Uterus (tissue), 4 donors: Measurements from ENCODE around the gene PYHIN1. TPM values are rescaled to one million over a fixed set of nuclear protein-coding genes. Genes with fewer than 3 reads are reported as not detected.

Source experiments
- DNase-seq, 2 donors: peaks; one replicate each; pipeline ENCODE4 v3.0.0-alpha.2; 2019 to 2020
- H3K27ac ChIP-seq, 2 donors: fragments of 200-600 bp; sonication (generic); 1 replicate in 1 of 2; 2 replicates in 1 of 2; pipeline ENCODE4 v1.5.1; 2016 to 2018
- H3K27me3 ChIP-seq, 2 donors: fragments of 200-600 bp; sonication (generic); one replicate each; pipeline ENCODE4 v1.5.1; 2018 to 2019; ENCODE audit warnings: control low read depth in 1 of 2
- H3K36me3 ChIP-seq, 2 donors: fragments of 200-600 bp; sonication (generic); one replicate each; pipeline ENCODE4 v1.5.1; 2019; ENCODE audit warnings: control low read depth in 1 of 2
- H3K4me1 ChIP-seq, 2 donors: fragments of 200-600 bp; sonication (generic); one replicate each; pipeline ENCODE4 v1.5.1; 2018 to 2019; ENCODE audit warnings: control low read depth in 1 of 2
- H3K4me3 ChIP-seq, 2 donors: fragments of 200-600 bp; sonication (generic); 1 replicate in 1 of 2; 2 replicates in 1 of 2; pipeline ENCODE4 v1.5.1; 2018 to 2019; ENCODE audit warnings: mild to moderate bottlenecking in 1 of 2
- H3K9me3 ChIP-seq, 2 donors: fragments of 200-600 bp; sonication (generic); one replicate each; pipeline ENCODE4 v1.5.1; 2019; ENCODE audit warnings: control low read depth in 1 of 2
- POLR2A ChIP-seq, 2 donors: fragments of 450-650 bp; IDR thresholded peaks; one replicate each; pipeline ENCODE4 v1.6.1; 2016; ENCODE audit warnings: antibody characterized with exemption in 2 of 2, mild to moderate bottlenecking in 1 of 2, moderate library complexity in 1 of 2
- intact Hi-C: fragments of 100-400 bp; cut with DNase I; formaldehyde crosslinking; loops from one replicate; pipeline ENCODE4 v1.15.1; 2023; ENCODE audit warnings: low total_unique reads
- total RNA-seq, 4 donors: library from RNA; depleted of rRNA in 3 of 4; stranded (reverse); fragments of >200 nt in 3 of 4; gene quantifications; one replicate each; pipeline versions ENCODE4 v1.1.0 to v1.2.4, GENCODE V29; 2014 to 2023
- TF ChIP-seq, protein P1 (sequence below), 4 experiments: fragments of 200-600 bp in 2 of 4; fragments of 450-650 bp in 2 of 4; sonication (generic) in 2 of 4; IDR thresholded peaks; one replicate each; pipeline ENCODE4 v1.5.1; 2016 to 2019; ENCODE audit warnings: antibody characterized with exemption in 4 of 4, mild to moderate bottlenecking in 2 of 4, moderate library complexity in 1 of 4
- donor health status: DM: yes; HTN: yes; CAD: no.

The PYHIN1 gene
- total RNA-seq, 4 donors from 2014 or later = 0.46 to 5.6 TPM; not detected in 2

- intact Hi-C loops = no loop called here
Measured at GRCh38 chr1:158969855-158970254, 38.5 kb downstream of the PYHIN1 start.

GRCh38 chr1:158972841-158973240 lies 41.5 kb downstream of the PYHIN1 start:
- TF ChIP-seq, protein P1, sequence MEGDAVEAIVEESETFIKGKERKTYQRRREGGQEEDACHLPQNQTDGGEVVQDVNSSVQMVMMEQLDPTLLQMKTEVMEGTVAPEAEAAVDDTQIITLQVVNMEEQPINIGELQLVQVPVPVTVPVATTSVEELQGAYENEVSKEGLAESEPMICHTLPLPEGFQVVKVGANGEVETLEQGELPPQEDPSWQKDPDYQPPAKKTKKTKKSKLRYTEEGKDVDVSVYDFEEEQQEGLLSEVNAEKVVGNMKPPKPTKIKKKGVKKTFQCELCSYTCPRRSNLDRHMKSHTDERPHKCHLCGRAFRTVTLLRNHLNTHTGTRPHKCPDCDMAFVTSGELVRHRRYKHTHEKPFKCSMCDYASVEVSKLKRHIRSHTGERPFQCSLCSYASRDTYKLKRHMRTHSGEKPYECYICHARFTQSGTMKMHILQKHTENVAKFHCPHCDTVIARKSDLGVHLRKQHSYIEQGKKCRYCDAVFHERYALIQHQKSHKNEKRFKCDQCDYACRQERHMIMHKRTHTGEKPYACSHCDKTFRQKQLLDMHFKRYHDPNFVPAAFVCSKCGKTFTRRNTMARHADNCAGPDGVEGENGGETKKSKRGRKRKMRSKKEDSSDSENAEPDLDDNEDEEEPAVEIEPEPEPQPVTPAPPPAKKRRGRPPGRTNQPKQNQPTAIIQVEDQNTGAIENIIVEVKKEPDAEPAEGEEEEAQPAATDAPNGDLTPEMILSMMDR (IDR thresholded peaks at IDR 0.05) = no peak
- TF ChIP-seq POLR2A (IDR thresholded peaks at IDR 0.05) = no peak
- intact Hi-C loops = no loop called here
- Histone ChIP-seq H3K36me3 (no peaks in the 10 kb centered on the region), H3K27me3 (no peaks in the 10 kb centered on the region), H3K9me3 (no peaks in the 10 kb centered on the region), H3K4me1 (no peaks in the 10 kb centered on the region), H3K4me3 (no peak overlapping the region), H3K27ac (no peak overlapping the region)
- no peak for DNase-seq

More at GRCh38 chr1:158969855-158970254, 38.5 kb downstream of the PYHIN1 start:
- no peaks in the 10 kb centered on the region for H3K36me3 ChIP-seq
- no peak overlapping the region for H3K4me3 ChIP-seq
- no peak for TF ChIP-seq POLR2A (IDR thresholded peaks at IDR 0.05)
- TF ChIP-seq, protein P1 (IDR thresholded peaks at IDR 0.05) = no peak
- H3K27me3 ChIP-seq = no peaks in the 10 kb centered on the region
- no peaks in the 10 kb centered on the region for H3K9me3 ChIP-seq
- H3K27ac ChIP-seq = no peak overlapping the region
- H3K4me1 ChIP-seq = no peaks in the 10 kb centered on the region
- no peak for DNase-seq

DNA sequence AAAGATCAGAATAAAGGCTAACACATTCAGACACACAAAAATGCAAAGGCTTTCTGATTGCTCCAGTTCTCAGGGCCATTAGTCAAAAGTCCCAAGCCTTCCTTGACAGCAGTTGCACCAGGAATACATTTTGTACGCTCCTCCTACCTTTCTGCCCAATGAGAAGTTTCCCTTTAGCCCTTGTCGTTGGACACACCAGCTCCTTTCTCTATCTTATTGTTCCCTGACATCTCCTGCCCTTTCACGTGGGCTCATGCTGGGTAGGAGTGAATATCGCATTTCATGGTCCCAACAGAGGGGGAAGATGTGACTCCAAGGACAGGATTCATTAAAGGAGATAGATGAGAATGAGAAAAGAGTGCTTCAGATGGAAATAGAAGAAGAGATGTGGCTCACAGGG lies 44.9 kb downstream of the PYHIN1 start:
- Histone ChIP-seq H3K4me1 (no peaks in the 10 kb centered on the region), H3K27me3 (no peaks in the 10 kb centered on the region), H3K4me3 (no peak overlapping the region), H3K9me3 (no peaks in the 10 kb centered on the region), H3K36me3 (no peaks in the 10 kb centered on the region), H3K27ac (no peak overlapping the region)
- intact Hi-C loops = no loop called here
- no peak for DNase-seq
- TF ChIP-seq, protein P1 (IDR thresholded peaks at IDR 0.05) = no peak
- TF ChIP-seq POLR2A (IDR thresholded peaks at IDR 0.05) = no peak

GRCh38 chr1:158978730-158979129 lies 47.4 kb downstream of the PYHIN1 start:
- H3K4me3 ChIP-seq = no peak overlapping the region
- no peaks in the 10 kb centered on the region for H3K4me1 ChIP-seq
- no peak for TF ChIP-seq POLR2A (IDR thresholded peaks at IDR 0.05)
- TF ChIP-seq, protein P1 (IDR thresholded peaks at IDR 0.05) = no peak
- no peak overlapping the region for H3K27ac ChIP-seq
- H3K9me3 ChIP-seq = no peaks in the 10 kb centered on the region
- intact Hi-C loops = no loop called here
- H3K27me3 ChIP-seq = no peaks in the 10 kb centered on the region
- H3K36me3 ChIP-seq = no peaks in the 10 kb centered on the region
- DNase-seq = no peak

GRCh38 chr1:158979229-158979628 lies 47.9 kb downstream of the PYHIN1 start:
- intact Hi-C loops = no loop called here
- Histone ChIP-seq H3K36me3 (no peaks in the 10 kb centered on the region), H3K27ac (no peak overlapping the region), H3K9me3 (no peaks in the 10 kb centered on the region), H3K4me3 (no peak overlapping the region), H3K4me1 (no peaks in the 10 kb centered on the region), H3K27me3 (no peaks in the 10 kb centered on the region)
- DNase-seq = no peak
- TF ChIP-seq POLR2A (IDR thresholded peaks at IDR 0.05) = no peak
- TF ChIP-seq, protein P1 (IDR thresholded peaks at IDR 0.05) = no peak
